HTERT RPE-1 (cell line): ENCODE data around the gene GOPC.

Source experiments
- in situ Hi-C: fragments of 300-500 bp; cut with MboI; formaldehyde crosslinking; loops from 4 replicates; pipeline ENCODE4 v1.14.3; 2020; ENCODE audit warnings: low sequenced_read_pairs

GOPC gene

GRCh38 chr6:117597755-117598154 is 4.6 kb downstream of the GOPC start:
- in situ Hi-C loops = no loop called here

- in situ Hi-C loops = no loop called here
Observed at GRCh38 chr6:117595099-117595923, 7.0 kb downstream of the GOPC start.

- in situ Hi-C loops = no loop called here
Observed at GRCh38 chr6:117592983-117593759, 9.1 kb downstream of the GOPC start.

- in situ Hi-C loops = no loop called here
Observed at GRCh38 chr6:117591405-117591804, 10.9 kb downstream of the GOPC start.

DNA sequence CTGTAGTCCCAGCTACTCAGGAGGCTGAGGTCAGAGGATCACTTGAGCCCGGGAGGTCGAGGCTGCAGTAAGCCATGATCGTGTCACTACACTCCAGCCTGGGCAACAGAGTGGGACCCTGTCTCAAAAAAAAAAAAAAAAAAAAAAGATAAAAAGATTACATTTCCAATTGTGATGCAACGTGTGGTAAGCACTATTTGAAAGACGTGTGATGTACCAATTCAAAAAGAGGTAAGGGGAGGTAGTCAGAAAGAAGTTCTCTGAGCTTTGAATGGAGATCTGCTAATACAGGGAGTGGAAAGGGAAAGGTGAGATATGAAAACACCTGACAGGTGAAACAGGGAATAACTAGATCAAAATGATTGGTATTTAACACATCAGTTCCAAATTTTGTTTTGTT is 11.9 kb downstream of the GOPC start:
- in situ Hi-C loops = no loop called here

GRCh38 chr6:117585647-117586046 is 16.7 kb downstream of the GOPC start:
- in situ Hi-C loops = no loop called here

DNA sequence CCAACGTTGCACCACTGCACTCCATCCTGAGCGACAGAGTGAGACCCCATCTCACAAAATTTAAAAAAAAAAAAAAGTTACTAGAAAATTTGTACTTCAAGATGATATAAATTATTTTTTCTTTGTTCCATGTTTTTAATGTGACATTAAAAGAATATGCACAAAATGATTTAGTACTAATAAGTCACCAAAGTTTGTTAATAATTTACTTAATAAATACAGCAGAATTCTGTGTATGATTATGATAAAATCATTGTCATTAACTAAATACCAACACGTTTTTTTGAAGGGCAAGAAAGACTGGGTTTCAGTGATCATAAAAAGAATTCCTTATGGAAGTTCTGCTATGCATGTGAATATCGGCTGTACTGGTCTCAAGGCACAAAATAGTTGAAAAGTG is 28.1 kb downstream of the GOPC start:
- in situ Hi-C loops = no loop called here

- in situ Hi-C loops = no loop called here
Observed at GRCh38 chr6:117573006-117573680, 29.2 kb downstream of the GOPC start.

DNA sequence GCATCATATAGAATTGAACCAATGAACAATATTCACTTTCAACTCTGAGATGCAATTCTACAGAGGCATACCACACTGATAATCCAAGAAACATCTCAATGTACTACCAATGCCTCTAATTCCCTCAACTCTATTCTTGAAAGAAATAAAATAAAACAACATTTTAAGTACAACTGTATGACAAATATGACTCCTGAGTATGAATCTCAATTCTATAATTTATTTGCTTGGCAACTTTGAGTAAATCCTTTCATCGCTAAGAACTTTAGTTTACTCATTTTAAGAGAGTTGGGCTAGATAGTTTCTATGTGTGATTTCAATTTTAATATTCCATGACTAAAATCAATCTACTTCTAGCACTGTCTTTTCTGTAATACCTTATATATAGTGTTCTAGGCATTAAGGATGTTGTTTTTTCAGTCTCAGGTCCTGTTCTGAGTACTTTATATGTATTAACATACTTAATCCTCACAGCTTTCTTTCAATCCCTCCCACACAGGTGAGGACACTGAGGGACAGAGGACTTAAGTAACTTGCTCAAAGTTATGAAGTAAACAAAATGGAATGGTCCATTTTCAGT is 33.4 kb downstream of the GOPC start:
- in situ Hi-C loops = no loop called here

DNA sequence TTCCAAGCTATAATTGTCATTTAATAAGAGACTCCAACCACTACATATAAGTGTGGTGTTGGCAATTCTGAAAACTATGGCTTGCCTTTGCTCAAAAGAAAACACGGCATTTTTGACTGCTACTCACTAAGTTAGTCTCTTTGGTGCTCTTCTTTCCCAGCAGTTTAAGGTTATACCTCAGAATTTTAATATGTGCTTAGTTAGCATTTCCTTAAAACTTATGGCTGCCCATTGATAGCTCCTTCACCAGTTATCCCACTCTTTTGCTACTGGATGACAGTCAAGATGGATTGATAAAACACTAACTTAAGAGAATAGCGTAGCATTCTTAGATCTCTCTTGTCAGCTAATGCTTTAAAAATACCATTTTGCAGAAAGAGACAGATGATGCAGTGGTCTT is 34.1 kb downstream of the GOPC start:
- in situ Hi-C loops = no loop called here

DNA sequence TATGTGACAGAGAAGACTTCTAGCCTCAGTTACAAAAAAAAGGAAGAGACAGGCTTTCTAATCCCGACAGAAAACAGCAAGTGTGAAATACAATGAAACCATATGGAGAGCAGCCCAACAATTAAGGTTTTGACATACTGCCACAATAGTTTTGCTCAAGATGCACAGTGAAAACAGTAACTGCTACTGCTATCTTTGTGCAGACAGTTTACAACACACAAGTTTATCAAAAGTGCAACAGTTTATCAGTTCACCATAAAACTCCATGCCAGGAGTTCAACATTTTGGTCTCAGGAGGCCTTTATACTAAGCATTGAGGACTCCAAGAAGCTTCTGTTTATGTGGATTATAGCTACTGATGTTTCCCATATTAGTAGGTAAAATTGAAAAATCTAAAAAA is 37.6 kb downstream of the GOPC start:
- in situ Hi-C loops = no loop called here

GRCh38 chr6:117561128-117561527 is 41.2 kb downstream of the GOPC start:
- in situ Hi-C loops = no loop called here

- in situ Hi-C loops = no loop called here
Observed at GRCh38 chr6:117559299-117559698, 43.0 kb downstream of the GOPC start.

GRCh38 chr6:117558818-117559217 is 43.5 kb downstream of the GOPC start:
- in situ Hi-C loops = no loop called here

DNA sequence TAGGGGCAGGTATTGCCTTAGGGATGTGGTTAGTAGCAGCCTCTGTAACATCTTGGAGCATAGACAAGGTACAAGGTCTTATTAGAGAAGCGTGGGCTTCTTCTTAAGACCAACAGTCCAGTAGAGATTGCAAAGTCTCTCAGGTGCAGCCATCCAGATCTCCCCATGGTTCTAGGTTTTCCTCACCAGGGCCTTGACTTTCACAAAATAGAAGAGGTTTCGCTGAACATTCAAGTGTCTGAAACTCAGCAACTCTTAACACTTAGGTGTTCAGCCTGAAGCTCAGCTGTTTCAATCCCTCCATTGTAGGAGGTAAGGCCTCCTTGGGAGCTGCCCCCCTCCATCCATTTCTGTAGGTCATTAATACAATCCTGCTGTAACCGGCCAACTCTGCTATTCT is 44.4 kb downstream of the GOPC start:
- in situ Hi-C loops = no loop called here

- in situ Hi-C loops = no loop called here
Observed at GRCh38 chr6:117555882-117556498, 46.3 kb downstream of the GOPC start.

DNA sequence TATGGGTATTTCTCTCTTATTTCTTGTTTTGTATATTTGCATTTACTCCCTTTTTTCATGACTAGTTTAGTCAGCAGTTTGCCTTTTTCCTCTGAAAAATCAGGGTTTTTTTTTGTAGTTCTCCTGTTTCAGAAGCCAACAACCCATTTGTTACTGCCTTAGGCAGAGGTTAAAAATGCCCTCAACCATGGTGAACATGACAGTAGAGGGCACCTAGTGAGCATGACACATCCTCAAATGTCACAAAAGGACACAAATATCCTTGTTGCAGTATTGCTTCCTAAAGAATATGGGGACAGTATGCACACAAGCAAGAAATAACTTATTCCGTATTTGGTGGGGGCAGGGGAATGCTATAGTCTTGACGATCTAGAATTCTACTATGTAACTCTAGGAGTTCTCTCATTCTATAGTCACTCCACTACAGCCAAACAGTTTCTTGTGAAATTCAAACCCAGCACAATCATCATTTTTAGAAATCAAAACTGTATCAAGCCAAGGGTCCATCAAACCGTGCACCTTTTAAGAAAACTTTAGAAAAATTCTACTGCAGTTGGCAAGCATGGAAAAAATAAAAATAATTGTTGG is 47.0 kb downstream of the GOPC start:
- in situ Hi-C loops = no loop called here

GRCh38 chr6:117553142-117553541 is 49.2 kb downstream of the GOPC start:
- in situ Hi-C loops = no loop called here

DNA sequence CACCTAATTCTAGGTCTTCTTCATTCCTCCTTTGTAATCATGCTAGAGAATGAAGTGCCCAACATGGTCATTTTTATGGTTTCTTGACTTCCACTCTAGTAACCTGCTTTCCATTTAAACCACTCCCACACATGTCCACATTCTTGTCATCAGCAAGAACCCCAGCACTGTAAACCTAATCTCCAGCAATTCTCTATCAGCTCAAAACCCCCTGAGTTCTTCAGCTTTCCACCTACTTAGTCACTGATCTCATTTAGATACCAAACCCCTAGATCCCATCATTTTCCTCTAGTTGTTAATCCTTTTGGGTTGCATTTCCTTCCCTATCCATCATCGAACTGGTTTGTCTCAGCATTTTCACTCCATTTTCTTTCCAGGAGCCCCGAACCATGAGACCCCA is 49.7 kb downstream of the GOPC start:
- in situ Hi-C loops = no loop called here

DNA sequence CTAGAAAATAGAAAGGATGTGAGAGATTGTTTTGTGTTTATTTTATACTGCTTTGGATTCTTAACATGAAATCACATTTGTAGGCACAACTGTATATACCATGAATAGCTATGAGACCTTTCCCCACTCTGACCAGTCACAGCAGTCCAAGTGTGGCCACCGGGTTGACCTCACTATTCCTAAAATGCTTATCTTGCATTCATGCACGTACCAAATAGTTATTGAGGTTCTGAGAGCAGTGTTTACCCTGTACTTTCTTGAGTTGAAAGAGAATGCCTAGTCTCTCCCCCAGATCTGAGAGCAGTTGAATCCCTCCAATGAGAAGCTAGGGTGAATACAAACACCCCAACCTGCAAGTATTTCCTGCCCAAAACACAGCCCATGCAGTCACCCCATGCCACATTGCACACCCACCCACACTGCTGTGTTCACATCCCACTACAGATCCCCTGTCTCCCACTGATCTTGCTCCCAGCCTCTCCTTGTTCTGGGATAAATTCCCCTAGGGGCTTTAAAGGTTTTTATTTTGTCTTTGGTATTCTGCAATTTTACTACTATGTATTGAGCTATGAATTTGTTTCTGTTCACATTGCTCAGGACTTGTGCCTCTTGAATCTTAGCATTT is 51.6 kb downstream of the GOPC start:
- in situ Hi-C loops = no loop called here
